Uterus (tissue), 4 donors: ENCODE data around the gene CMAS. TPM values are rescaled to one million over a fixed set of nuclear protein-coding genes. Genes with fewer than 3 reads are reported as not detected.
"Not testable (repeated sequence)": the region's sequence is repeated elsewhere in the genome, so short reads cannot be mapped to it uniquely, and the experiment has no call there.

ENCODE experiments used
- DNase-seq, 2 donors: peaks; one replicate each; pipeline ENCODE4 v3.0.0-alpha.2; 2019 to 2020
- H3K27ac ChIP-seq, 2 donors: fragments of 200-600 bp; sonication (generic); 1 replicate in 1 of 2; 2 replicates in 1 of 2; pipeline ENCODE4 v1.5.1; 2016 to 2018
- H3K27me3 ChIP-seq, 2 donors: fragments of 200-600 bp; sonication (generic); one replicate each; pipeline ENCODE4 v1.5.1; 2018 to 2019; ENCODE audit warnings: control low read depth in 1 of 2
- H3K36me3 ChIP-seq, 2 donors: fragments of 200-600 bp; sonication (generic); one replicate each; pipeline ENCODE4 v1.5.1; 2019; ENCODE audit warnings: control low read depth in 1 of 2
- H3K4me1 ChIP-seq, 2 donors: fragments of 200-600 bp; sonication (generic); one replicate each; pipeline ENCODE4 v1.5.1; 2018 to 2019; ENCODE audit warnings: control low read depth in 1 of 2
- H3K4me3 ChIP-seq, 2 donors: fragments of 200-600 bp; sonication (generic); 1 replicate in 1 of 2; 2 replicates in 1 of 2; pipeline ENCODE4 v1.5.1; 2018 to 2019; ENCODE audit warnings: mild to moderate bottlenecking in 1 of 2
- H3K9me3 ChIP-seq, 2 donors: fragments of 200-600 bp; sonication (generic); one replicate each; pipeline ENCODE4 v1.5.1; 2019; ENCODE audit warnings: control low read depth in 1 of 2
- POLR2A ChIP-seq, 2 donors: fragments of 450-650 bp; IDR thresholded peaks; one replicate each; pipeline ENCODE4 v1.6.1; 2016; ENCODE audit warnings: antibody characterized with exemption in 2 of 2, mild to moderate bottlenecking in 1 of 2, moderate library complexity in 1 of 2
- intact Hi-C: fragments of 100-400 bp; cut with DNase I; formaldehyde crosslinking; loops from one replicate; pipeline ENCODE4 v1.15.1; 2023; ENCODE audit warnings: low total_unique reads
- total RNA-seq, 4 donors: library from RNA; depleted of rRNA in 3 of 4; stranded (reverse); fragments of >200 nt in 3 of 4; gene quantifications; one replicate each; pipeline versions ENCODE4 v1.1.0 to v1.2.4, GENCODE V29; 2014 to 2023
- TF ChIP-seq, protein P1 (sequence below), 4 experiments: fragments of 200-600 bp in 2 of 4; fragments of 450-650 bp in 2 of 4; sonication (generic) in 2 of 4; IDR thresholded peaks; one replicate each; pipeline ENCODE4 v1.5.1; 2016 to 2019; ENCODE audit warnings: antibody characterized with exemption in 4 of 4, mild to moderate bottlenecking in 2 of 4, moderate library complexity in 1 of 4
- donor health status: DM: yes; HTN: yes; CAD: no.

Gene CMAS
- total RNA-seq, 4 donors from 2014 or later, result 34.8 to 53.2 (median 39.9) TPM

- no peaks in the 10 kb centered on the region for H3K4me1 ChIP-seq
- DNase-seq, result no peak
- intact Hi-C loops, result no loop called here
Observed at GRCh38 chr12:22089486-22089885, 43.5 kb downstream of the CMAS start.

DNA sequence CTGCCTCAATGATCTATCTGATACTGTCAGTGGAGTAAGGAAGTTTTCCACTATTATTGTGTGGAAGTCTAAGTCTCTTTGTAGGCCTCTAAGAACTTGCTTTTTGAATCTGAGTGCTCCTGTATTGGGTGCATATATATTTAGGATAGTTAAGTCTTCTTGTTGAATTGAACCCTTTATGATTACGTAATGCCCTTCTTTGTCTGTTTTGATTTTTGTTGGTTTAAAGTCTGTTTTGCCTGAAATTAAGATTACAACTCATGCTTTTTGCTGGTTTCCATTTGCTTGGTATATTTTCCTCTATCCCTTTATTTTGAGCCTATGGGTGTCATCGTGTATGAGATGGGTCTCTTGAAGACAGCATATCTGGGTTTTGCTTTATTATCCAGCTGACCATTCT is 53.0 kb downstream of the CMAS start:
- intact Hi-C loops, H3K27ac ChIP-seq, H3K4me1 ChIP-seq, H3K36me3 ChIP-seq, H3K27me3 ChIP-seq, H3K9me3 ChIP-seq, H3K4me3 ChIP-seq, DNase-seq: not testable (repeated sequence)

More at GRCh38 chr12:22089486-22089885, 43.5 kb downstream of the CMAS start:
- no peak overlapping the region for H3K27ac ChIP-seq
- no peak overlapping the region for H3K4me3 ChIP-seq
- no peaks in the 10 kb centered on the region for H3K9me3 ChIP-seq
- no peaks in the 10 kb centered on the region for H3K36me3 ChIP-seq
- H3K27me3 ChIP-seq, result no peaks in the 10 kb centered on the region
- TF ChIP-seq, protein P1, sequence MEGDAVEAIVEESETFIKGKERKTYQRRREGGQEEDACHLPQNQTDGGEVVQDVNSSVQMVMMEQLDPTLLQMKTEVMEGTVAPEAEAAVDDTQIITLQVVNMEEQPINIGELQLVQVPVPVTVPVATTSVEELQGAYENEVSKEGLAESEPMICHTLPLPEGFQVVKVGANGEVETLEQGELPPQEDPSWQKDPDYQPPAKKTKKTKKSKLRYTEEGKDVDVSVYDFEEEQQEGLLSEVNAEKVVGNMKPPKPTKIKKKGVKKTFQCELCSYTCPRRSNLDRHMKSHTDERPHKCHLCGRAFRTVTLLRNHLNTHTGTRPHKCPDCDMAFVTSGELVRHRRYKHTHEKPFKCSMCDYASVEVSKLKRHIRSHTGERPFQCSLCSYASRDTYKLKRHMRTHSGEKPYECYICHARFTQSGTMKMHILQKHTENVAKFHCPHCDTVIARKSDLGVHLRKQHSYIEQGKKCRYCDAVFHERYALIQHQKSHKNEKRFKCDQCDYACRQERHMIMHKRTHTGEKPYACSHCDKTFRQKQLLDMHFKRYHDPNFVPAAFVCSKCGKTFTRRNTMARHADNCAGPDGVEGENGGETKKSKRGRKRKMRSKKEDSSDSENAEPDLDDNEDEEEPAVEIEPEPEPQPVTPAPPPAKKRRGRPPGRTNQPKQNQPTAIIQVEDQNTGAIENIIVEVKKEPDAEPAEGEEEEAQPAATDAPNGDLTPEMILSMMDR (IDR thresholded peaks at IDR 0.05), result no peak
- no peak for TF ChIP-seq POLR2A (IDR thresholded peaks at IDR 0.05)

DNA sequence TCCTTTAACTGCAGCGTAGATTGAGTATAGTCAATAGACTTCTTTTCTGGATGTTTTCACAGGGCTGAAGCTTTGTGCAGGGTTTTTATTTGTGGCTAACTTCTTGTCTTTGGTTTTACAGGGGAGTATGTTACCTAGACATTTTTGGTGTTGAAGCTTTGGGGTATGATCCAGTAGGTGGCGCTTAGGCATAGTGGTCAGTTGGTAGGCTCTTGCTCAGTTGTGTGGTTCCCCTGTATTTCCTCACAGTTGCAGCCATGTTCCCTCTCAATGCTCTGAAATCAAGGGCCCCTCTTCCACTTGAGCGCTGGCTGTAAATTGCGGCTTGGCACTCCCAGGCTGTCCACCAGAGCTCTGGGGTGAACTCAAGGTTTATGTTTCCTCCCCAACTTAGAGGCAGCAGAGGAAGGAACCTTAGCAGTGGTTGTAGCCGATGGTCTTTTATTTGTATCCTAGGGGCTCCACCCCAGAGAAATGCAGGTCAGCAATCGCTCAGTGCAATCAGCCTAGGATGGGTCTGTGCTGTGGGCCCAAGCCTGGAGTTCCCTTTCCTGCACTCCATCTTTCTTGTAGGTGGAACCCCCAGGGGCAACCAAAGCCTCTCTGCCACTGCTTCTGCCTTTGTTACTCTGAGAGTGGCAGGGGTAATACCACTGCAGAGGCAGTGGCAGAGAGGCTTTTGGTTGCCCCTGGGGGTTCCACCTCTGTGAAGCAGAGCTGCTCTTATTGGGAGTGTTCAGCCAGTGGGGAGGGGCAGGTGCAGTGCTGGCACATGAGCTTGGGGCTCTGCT is 55.1 kb downstream of the CMAS start:
- no peaks in the 10 kb centered on the region for H3K36me3 ChIP-seq
- no peaks in the 10 kb centered on the region for H3K9me3 ChIP-seq
- no peak overlapping the region for H3K27ac ChIP-seq
- no peak overlapping the region for H3K4me3 ChIP-seq
- TF ChIP-seq, protein P1 (IDR thresholded peaks at IDR 0.05), result peak; percentile 31 to 53 (median 44)
- TF ChIP-seq POLR2A (IDR thresholded peaks at IDR 0.05), result no peak
- no peaks in the 10 kb centered on the region for H3K27me3 ChIP-seq
- peak; percentile 28 to 38 for DNase-seq
- intact Hi-C loops, result loop anchor here (10.0 kb wide), 1 partner anchor 234 kb away; the partner anchor contains the start of gene ST8SIA1
- no peaks in the 10 kb centered on the region for H3K4me1 ChIP-seq

GRCh38 chr12:22101749-22102243 is 55.8 kb downstream of the CMAS start:
- Histone ChIP-seq H3K27ac (no peak overlapping the region), H3K27me3 (no peaks in the 10 kb centered on the region), H3K9me3 (no peaks in the 10 kb centered on the region), H3K4me1 (no peaks in the 10 kb centered on the region), H3K4me3 (no peak overlapping the region), H3K36me3 (no peaks in the 10 kb centered on the region)
- TF ChIP-seq, protein P1 (IDR thresholded peaks at IDR 0.05), result no peak
- TF ChIP-seq POLR2A (IDR thresholded peaks at IDR 0.05), result no peak
- no peak for DNase-seq
- intact Hi-C loops, result loop anchor here (10.0 kb wide), 1 partner anchor 233 kb away; the partner anchor contains the start of gene ST8SIA1

GRCh38 chr12:22103418-22103817 is 57.4 kb downstream of the CMAS start:
- no peak for TF ChIP-seq POLR2A (IDR thresholded peaks at IDR 0.05)
- TF ChIP-seq, protein P1 (IDR thresholded peaks at IDR 0.05), result no peak
- Histone ChIP-seq H3K36me3 (no peaks in the 10 kb centered on the region), H3K4me1 (no peaks in the 10 kb centered on the region), H3K9me3 (no peaks in the 10 kb centered on the region), H3K27me3 (no peaks in the 10 kb centered on the region), H3K27ac (no peak overlapping the region), H3K4me3 (no peak overlapping the region)
- no peak for DNase-seq
- intact Hi-C loops, result loop anchor here (10.0 kb wide), 1 partner anchor 231 kb away; the partner anchor contains the start of gene ST8SIA1
